ENCODE data around the gene SEL1L3. TPM values are rescaled to one million over a fixed set of nuclear protein-coding genes. Genes with fewer than 3 reads are reported as not detected.
A peak's percentile ranks its signal among the peaks of the same experiment; 100 is the strongest.

The SEL1L3 gene
- total RNA-seq, 1 donor from 2014 or later: 23.7 TPM

- H3K36me3 Mint-ChIP-seq (ENCODE audit: unreplicated experiment): peaks cover 4% of the 10 kb centered on the region
Measured at GRCh38 chr4:25879587-25879986, 16.8 kb upstream of the SEL1L3 start.

GRCh38 chr4:25879091-25879584 is 16.4 kb upstream of the SEL1L3 start:
- no peak overlapping the region for H3K4me3 Mint-ChIP-seq (ENCODE audit: unreplicated experiment)
- peaks cover 14% of the 10 kb centered on the region for H3K4me1 Mint-ChIP-seq (ENCODE audit: low read depth, unreplicated experiment)
- H3K9me3 Mint-ChIP-seq (ENCODE audit: unreplicated experiment): peaks cover 3% of the 10 kb centered on the region
- no peak for DNase-seq
- TF ChIP-seq CTCF (IDR thresholded peaks at IDR 0.05; ENCODE audit: partially characterized antibody, unreplicated experiment): no peak
- peaks cover 2% of the 10 kb centered on the region for H3K27me3 Mint-ChIP-seq (ENCODE audit: unreplicated experiment)
- H3K27ac Mint-ChIP-seq (ENCODE audit: unreplicated experiment): no peak overlapping the region
- H3K36me3 Mint-ChIP-seq (ENCODE audit: unreplicated experiment): peaks cover 3% of the 10 kb centered on the region

More at GRCh38 chr4:25879587-25879986, 16.8 kb upstream of the SEL1L3 start:
- H3K27me3 Mint-ChIP-seq (ENCODE audit: unreplicated experiment): no peaks in the 10 kb centered on the region
- H3K9me3 Mint-ChIP-seq (ENCODE audit: unreplicated experiment): peaks cover 2% of the 10 kb centered on the region
- H3K4me1 Mint-ChIP-seq (ENCODE audit: low read depth, unreplicated experiment): peaks cover 12% of the 10 kb centered on the region
- no peak overlapping the region for H3K4me3 Mint-ChIP-seq (ENCODE audit: unreplicated experiment)
- DNase-seq: no peak
- TF ChIP-seq CTCF (IDR thresholded peaks at IDR 0.05; ENCODE audit: partially characterized antibody, unreplicated experiment): no peak
- H3K27ac Mint-ChIP-seq (ENCODE audit: unreplicated experiment): no peak overlapping the region

GRCh38 chr4:25878676-25879075 is 15.9 kb upstream of the SEL1L3 start:
- Mint-ChIP-seq H3K4me1 (ENCODE audit: low read depth, unreplicated experiment) (peaks cover 16% of the 10 kb centered on the region), H3K9me3 (ENCODE audit: unreplicated experiment) (peaks cover 2% of the 10 kb centered on the region), H3K4me3 (ENCODE audit: unreplicated experiment) (no peak overlapping the region), H3K27ac (ENCODE audit: unreplicated experiment) (no peak overlapping the region), H3K27me3 (ENCODE audit: unreplicated experiment) (peaks cover 2% of the 10 kb centered on the region), H3K36me3 (ENCODE audit: unreplicated experiment) (no peaks in the 10 kb centered on the region)
- TF ChIP-seq CTCF (IDR thresholded peaks at IDR 0.05; ENCODE audit: partially characterized antibody, unreplicated experiment): no peak
- DNase-seq: no peak

GRCh38 chr4:25875281-25875745 is 12.5 kb upstream of the SEL1L3 start:
- no peak overlapping the region for H3K4me3 Mint-ChIP-seq (ENCODE audit: unreplicated experiment)
- TF ChIP-seq CTCF (IDR thresholded peaks at IDR 0.05; ENCODE audit: partially characterized antibody, unreplicated experiment): no peak
- peaks cover 5% of the 10 kb centered on the region for H3K27me3 Mint-ChIP-seq (ENCODE audit: unreplicated experiment)
- no peak for DNase-seq
- peaks cover 2% of the 10 kb centered on the region for H3K9me3 Mint-ChIP-seq (ENCODE audit: unreplicated experiment)
- H3K27ac Mint-ChIP-seq (ENCODE audit: unreplicated experiment): no peak overlapping the region
- peaks cover 23% of the 10 kb centered on the region for H3K4me1 Mint-ChIP-seq (ENCODE audit: low read depth, unreplicated experiment)
- H3K36me3 Mint-ChIP-seq (ENCODE audit: unreplicated experiment): no peaks in the 10 kb centered on the region

- H3K9me3 Mint-ChIP-seq (ENCODE audit: unreplicated experiment): peaks cover 2% of the 10 kb centered on the region
- H3K27ac Mint-ChIP-seq (ENCODE audit: unreplicated experiment): no peak overlapping the region
- peak overlapping the region; percentile 3 for H3K4me3 Mint-ChIP-seq (ENCODE audit: unreplicated experiment)
- no peaks in the 10 kb centered on the region for H3K36me3 Mint-ChIP-seq (ENCODE audit: unreplicated experiment)
- peaks cover 5% of the 10 kb centered on the region for H3K27me3 Mint-ChIP-seq (ENCODE audit: unreplicated experiment)
- no peak for TF ChIP-seq CTCF (IDR thresholded peaks at IDR 0.05; ENCODE audit: partially characterized antibody, unreplicated experiment)
- no peak for DNase-seq
- H3K4me1 Mint-ChIP-seq (ENCODE audit: low read depth, unreplicated experiment): peaks cover 23% of the 10 kb centered on the region
Measured at GRCh38 chr4:25874655-25875054, 11.9 kb upstream of the SEL1L3 start.

Data from glutamatergic neuron (in vitro differentiated cells).